Mesodermal cell (in vitro differentiated cells): ENCODE measurements around the gene LRMDA.
"Not testable (repeated sequence)": the region's sequence is repeated elsewhere in the genome, so short reads cannot be mapped to it uniquely, and the experiment has no call there.

Experiments
- H3K27ac ChIP-seq: 2 replicates; pipeline ENCODE4 v1.7.0; 2013; ENCODE audit warnings: mild to moderate bottlenecking, low read depth, low read length, moderate library complexity; ENCODE audit not compliant: severe bottlenecking
- H3K36me3 ChIP-seq: 2 replicates; pipeline ENCODE4 v1.7.1; 2013; ENCODE audit warnings: mild to moderate bottlenecking, low read length, moderate library complexity; ENCODE audit not compliant: control insufficient read depth, insufficient read depth
- H3K4me1 ChIP-seq: one replicate; pipeline ENCODE4 v1.7.1; 2013; ENCODE audit warnings: mild to moderate bottlenecking, low read length; ENCODE audit not compliant: insufficient read depth, control insufficient read depth, poor library complexity, severe bottlenecking
- H3K4me3 ChIP-seq: 2 replicates; pipeline ENCODE4 v1.7.0; 2013; ENCODE audit warnings: low read length, control low read depth, mild to moderate bottlenecking; ENCODE audit not compliant: insufficient read depth, poor library complexity, severe bottlenecking; ENCODE audit errors: extremely low read depth
- H3K9me3 ChIP-seq: 2 replicates; pipeline ENCODE4 v1.7.1; 2013; ENCODE audit warnings: mild to moderate bottlenecking, low read length, moderate library complexity; ENCODE audit not compliant: control insufficient read depth
- WGBS, 2 experiments: methylation state at CpG; one replicate each; pipeline ENCODE4 v1.1.5; 2013; ENCODE audit warnings: missing lambda C conversion rate in 2 of 2; ENCODE audit not compliant: insufficient coverage in 2 of 2; 5-methylcytosine and 5-hydroxymethylcytosine counted together

The LRMDA gene

DNA sequence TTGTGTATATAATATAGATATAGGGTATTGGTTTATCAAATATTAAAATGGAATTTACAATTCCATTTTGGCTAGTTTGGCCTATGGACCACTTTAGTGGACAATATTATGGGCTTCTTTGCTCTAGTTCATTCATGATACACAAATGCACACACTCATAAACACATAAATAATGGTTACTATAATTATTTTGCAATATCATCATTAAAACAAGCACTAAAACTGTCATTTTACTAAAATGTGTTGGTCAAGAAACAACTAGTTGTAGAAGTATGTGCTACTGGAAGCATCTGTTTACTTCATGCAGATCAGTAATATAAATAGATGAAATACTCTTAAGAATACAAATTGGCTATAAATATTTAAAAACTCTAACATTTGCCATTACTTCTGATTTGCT lies 1131.9 kb downstream of the LRMDA start:
- Histone ChIP-seq H3K27ac (no peak overlapping the region), H3K4me1 (peaks cover 4% of the 10 kb centered on the region), H3K36me3 (no peaks in the 10 kb centered on the region), H3K4me3 (no peak overlapping the region), H3K9me3 (no peaks in the 10 kb centered on the region)

DNA sequence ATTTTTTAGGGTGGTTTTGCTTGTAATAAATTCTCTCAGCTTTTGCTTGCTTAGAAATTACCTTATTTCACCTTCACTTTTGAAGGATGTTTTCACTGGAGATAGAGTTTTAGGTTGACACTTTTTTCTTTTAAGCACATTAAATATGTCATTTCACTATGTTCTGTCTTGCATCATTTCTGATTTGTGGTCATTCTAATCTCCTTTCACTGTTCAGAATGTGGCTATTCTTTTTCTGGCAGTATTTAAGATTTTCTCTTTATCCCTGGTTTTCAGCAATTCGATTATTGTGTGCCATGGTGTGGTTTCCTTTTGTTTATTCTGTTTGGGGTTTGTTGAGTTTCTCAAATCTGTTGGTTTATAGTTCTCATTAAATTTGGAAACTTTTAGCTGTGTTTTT lies 1140.6 kb downstream of the LRMDA start:
- Histone ChIP-seq H3K4me1 (no peaks in the 10 kb centered on the region), H3K36me3 (no peaks in the 10 kb centered on the region), H3K4me3 (no peak overlapping the region), H3K9me3 (no peaks in the 10 kb centered on the region), H3K27ac (no peak overlapping the region)
- WGBS, 2 experiments = no CpG with 5 or more reads among the region's 1 CpG

DNA sequence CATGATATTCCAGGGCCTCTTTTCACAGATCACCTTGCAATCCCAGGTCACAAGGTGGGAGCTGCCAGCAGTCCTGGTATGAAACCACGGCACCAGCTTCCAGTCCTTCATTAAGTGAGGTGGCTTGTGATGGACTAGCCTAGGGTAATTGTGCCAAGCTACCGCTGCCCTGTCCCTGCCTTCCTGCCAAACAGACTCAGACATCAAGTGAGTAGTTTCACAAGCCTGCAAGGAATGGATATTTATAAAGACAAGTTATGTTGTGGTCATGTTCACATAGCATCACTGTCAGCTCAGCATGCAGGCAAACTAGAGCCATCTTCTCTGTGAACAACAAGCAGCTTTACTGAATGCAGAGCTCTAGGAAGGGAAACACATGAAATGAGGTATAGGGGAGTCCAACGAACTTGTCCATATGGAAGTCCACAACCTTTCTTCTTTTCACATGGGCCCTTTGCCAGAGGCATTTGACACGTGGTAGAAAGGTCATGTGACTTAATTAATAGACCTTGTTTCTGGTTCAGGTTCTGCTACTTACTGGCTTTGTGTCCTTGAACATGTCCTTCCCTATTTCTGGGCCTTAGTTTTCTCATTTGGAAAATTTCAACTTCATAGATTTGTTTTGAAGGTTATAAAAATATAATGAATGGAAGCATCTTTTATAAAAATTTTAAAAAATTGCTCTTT lies 1145.0 kb downstream of the LRMDA start:
- H3K4me3 ChIP-seq = no peak overlapping the region
- WGBS, 2 experiments = 61 to 83% methylated on average over 1 to 2 of the region's 4 CpGs
- no peaks in the 10 kb centered on the region for H3K4me1 ChIP-seq
- H3K27ac ChIP-seq = no peak overlapping the region
- H3K36me3 ChIP-seq = no peaks in the 10 kb centered on the region
- H3K9me3 ChIP-seq = no peaks in the 10 kb centered on the region

DNA sequence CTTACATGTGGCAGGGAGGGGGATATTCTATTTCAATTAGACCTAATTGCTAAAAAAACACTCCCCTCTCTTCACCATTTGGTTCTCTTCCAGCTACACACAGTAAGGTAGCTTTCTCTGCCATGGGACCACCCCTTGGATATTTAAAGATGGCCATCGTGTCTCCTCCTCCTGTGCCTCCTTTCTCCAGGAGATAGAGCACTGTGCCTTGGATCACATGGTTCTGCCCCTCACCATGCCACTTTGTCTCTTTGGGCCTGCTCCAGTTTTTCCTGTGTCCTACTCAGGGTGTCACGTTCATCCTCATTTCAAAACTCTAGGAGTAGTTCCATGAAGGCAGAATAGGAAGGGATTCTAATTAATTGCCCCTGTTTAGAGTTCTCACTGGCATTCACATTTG lies 1146.0 kb downstream of the LRMDA start:
- 89 to 100% methylated on average over 1 of the region's 2 CpGs for WGBS, 2 experiments
- Histone ChIP-seq H3K27ac (no peak overlapping the region), H3K36me3 (no peaks in the 10 kb centered on the region), H3K4me3 (no peak overlapping the region), H3K4me1 (no peaks in the 10 kb centered on the region), H3K9me3 (no peaks in the 10 kb centered on the region)

DNA sequence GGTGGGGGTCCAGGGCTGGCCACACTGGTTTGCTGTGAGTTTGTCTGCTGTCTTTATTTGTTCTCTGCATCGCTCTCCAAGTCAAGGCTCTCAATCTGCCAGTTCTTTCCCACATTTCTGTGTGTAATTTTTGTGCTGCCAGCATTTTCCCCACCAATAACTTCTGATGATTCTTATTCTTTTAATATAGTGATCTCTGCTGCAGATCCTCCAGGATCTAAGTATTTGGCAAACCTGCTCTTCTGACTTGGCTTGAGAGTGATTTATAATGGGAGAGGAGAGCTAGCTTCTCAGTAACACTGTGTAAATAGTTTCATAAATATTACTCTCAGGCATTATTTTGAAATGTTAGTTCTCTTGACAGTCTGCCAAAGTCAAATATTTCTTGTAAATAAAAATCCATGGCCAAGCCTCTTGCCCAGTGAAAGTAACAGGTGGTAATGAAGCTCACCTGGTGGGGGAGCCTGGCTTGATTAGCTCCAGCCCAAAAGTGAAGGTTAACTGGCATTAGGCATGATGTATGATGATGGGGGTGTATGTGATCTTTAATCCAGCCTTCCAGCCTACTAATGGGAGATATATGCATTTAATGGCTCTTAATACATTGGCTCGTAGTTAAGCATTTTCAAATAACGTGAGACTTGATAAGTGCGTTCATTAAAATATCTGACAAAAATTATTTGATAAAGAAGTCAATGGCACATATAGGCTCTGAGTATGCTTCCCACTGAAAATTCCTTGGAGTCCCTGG lies 1150.3 kb downstream of the LRMDA start:
- no peak overlapping the region for H3K27ac ChIP-seq
- no peak overlapping the region for H3K4me3 ChIP-seq
- H3K4me1 ChIP-seq = no peaks in the 10 kb centered on the region
- H3K9me3 ChIP-seq = no peaks in the 10 kb centered on the region
- 93 to 100% methylated on average over 1 to 3 of the region's 4 CpGs for WGBS, 2 experiments
- H3K36me3 ChIP-seq = no peaks in the 10 kb centered on the region

DNA sequence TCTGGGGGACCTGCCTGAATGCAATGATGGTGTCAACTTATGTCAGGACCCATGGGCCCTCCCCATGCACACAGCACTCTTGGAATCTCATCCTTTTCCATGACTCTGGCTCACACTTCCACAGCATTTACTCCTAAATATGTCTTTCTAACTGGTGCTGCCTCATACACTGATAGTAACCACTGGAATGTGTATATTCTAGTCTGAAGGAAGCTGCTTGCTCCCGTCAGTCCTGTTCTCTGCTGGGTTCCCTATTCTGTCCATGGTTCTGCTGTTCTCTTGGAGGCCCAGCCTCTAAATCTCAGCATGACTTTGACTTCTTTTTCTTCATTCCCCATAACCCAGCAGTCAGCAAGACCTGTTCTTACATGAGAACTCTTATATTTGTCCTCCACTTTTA lies 1151.1 kb downstream of the LRMDA start:
- no peaks in the 10 kb centered on the region for H3K4me1 ChIP-seq
- H3K27ac ChIP-seq = no peak overlapping the region
- no peak overlapping the region for H3K4me3 ChIP-seq
- no peaks in the 10 kb centered on the region for H3K9me3 ChIP-seq
- H3K36me3 ChIP-seq = no peaks in the 10 kb centered on the region
- 83 to 100% methylated on average over 1 of the region's 1 CpG for WGBS, 2 experiments

DNA sequence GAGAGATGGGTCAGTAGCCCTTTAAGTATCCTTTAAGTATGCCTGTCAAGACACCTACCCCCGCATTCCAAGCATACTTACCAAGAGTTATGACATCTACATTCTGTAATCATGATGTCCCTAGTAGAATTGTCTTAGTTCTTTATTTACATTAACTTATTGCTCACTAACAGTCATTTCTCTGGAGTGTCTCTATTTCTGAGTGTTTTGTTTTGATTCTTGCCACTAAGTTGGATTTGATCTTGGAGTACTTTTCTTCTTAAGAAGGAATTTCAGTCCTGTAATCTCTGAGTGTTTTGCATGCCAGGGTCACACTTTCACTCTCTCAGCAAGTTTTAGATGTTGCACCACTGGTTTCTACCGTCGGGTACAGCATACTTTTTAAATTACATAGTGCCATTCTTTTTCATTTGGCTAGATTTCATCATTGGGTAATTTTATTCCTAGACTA lies 1152.3 kb downstream of the LRMDA start:
- H3K27ac ChIP-seq = no peak overlapping the region
- 25% methylated on average over 2 of the region's 3 CpGs; no CpG with 5 or more reads in 1 of the 2 experiments for WGBS, 2 experiments

DNA sequence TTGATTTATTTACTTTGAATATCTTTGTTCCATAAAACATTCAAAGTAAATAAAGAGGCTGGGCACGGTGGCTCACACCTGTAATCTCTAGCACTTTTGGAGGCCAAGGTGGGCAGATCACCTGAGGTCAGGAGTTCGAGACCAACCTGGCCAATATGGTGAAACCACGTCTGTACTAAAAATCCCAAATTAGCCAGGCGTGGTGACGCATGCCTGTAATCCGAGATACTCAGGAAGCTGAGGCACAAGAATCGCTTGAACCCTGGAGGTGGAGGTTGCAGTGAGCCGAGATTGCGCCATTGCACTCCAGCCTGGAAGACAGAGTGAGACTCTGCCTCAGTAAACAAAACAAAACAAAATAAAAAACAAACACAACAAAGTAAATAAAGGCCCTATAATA lies 1153.0 kb downstream of the LRMDA start:
- not testable (repeated sequence) for H3K27ac ChIP-seq, H3K4me3 ChIP-seq, H3K36me3 ChIP-seq, H3K9me3 ChIP-seq, H3K4me1 ChIP-seq
- WGBS, 2 experiments = 96 to 97% methylated on average over 7 to 9 of the region's 9 CpGs

More for the DNA sequence above, 1152.3 kb downstream of the LRMDA start:
- no peak overlapping the region for H3K4me3 ChIP-seq
- no peaks in the 10 kb centered on the region for H3K36me3 ChIP-seq
- no peaks in the 10 kb centered on the region for H3K9me3 ChIP-seq
- H3K4me1 ChIP-seq = no peaks in the 10 kb centered on the region
